OCI-LY1 (cell line): ENCODE measurements around the gene LUC7L2.

ENCODE experiments used
- H2AFZ ChIP-seq: fragments of 200-600 bp; sonication (generic), shearing (Covaris generic); 2 replicates; pipeline ENCODE4 v1.6.0; 2014; ENCODE audit warnings: antibody characterized with exemption, mild to moderate bottlenecking, low read length
- H3F3A ChIP-seq: fragments of 200-600 bp; sonication (generic), shearing (Covaris generic); 2 replicates; pipeline ENCODE4 v1.6.0; 2014; ENCODE audit warnings: mild to moderate bottlenecking, antibody characterized with exemption, low read length, moderate library complexity; ENCODE audit not compliant: insufficient read depth
- H3K27ac ChIP-seq: fragments of 200-600 bp; sonication (generic); 2 replicates; pipeline ENCODE4 v1.5.1; 2014; ENCODE audit warnings: low read length, mixed run types, mild to moderate bottlenecking, low read depth; ENCODE audit not compliant: poor library complexity, severe bottlenecking
- H3K27me3 ChIP-seq: fragments of 200-600 bp; sonication (generic); 2 replicates; pipeline ENCODE4 v1.6.0; 2014; ENCODE audit warnings: antibody characterized with exemption, mild to moderate bottlenecking, low read length, moderate library complexity; ENCODE audit not compliant: insufficient read depth
- H3K36me3 ChIP-seq: fragments of 200-600 bp; sonication (generic); 2 replicates; pipeline ENCODE4 v1.6.1; 2014; ENCODE audit warnings: mild to moderate bottlenecking, antibody characterized with exemption, low read length, moderate library complexity, mixed read lengths; ENCODE audit not compliant: insufficient read depth
- H3K4me1 ChIP-seq: fragments of 200-600 bp; sonication (generic); 2 replicates; pipeline ENCODE4 v1.5.1; 2014; ENCODE audit warnings: mild to moderate bottlenecking, low read length, moderate library complexity; ENCODE audit not compliant: insufficient read depth, severe bottlenecking
- H3K4me2 ChIP-seq: fragments of 200-600 bp; sonication (generic), shearing (Covaris generic); 2 replicates; pipeline ENCODE4 v1.6.1; 2014; ENCODE audit warnings: low read length
- H3K4me3 ChIP-seq: fragments of 200-600 bp; sonication (generic); 2 replicates; pipeline ENCODE4 v1.5.1; 2014; ENCODE audit warnings: low read length, low read depth, mild to moderate bottlenecking, mixed read lengths; ENCODE audit not compliant: poor library complexity, severe bottlenecking
- H3K79me2 ChIP-seq: fragments of 200-600 bp; shearing (Covaris generic); 2 replicates; pipeline ENCODE4 v1.6.1; 2016; ENCODE audit warnings: mixed run types, low read length, mixed read lengths; ENCODE audit not compliant: insufficient read depth
- H3K9ac ChIP-seq: fragments of 200-600 bp; sonication (generic), shearing (Covaris generic); 2 replicates; pipeline ENCODE4 v1.6.1; 2014; ENCODE audit warnings: mild to moderate bottlenecking, low read length, mixed read lengths
- H3K9me2 ChIP-seq: fragments of 200-600 bp; sonication (generic), shearing (Covaris generic); 2 replicates; pipeline ENCODE4 v1.6.1; 2014; ENCODE audit warnings: low read depth, mild to moderate bottlenecking, low read length, mixed read lengths
- H3K9me3 ChIP-seq: fragments of 200-600 bp; shearing (Covaris generic); 2 replicates; pipeline ENCODE4 v1.6.1; 2014; ENCODE audit warnings: low read length, mixed read lengths
- H4K20me1 ChIP-seq: fragments of 200-600 bp; sonication (generic), shearing (Covaris generic); 2 replicates; pipeline ENCODE4 v1.6.0; 2016; ENCODE audit warnings: mild to moderate bottlenecking, low read length; ENCODE audit not compliant: insufficient read depth
- EZH2 ChIP-seq: fragments of 200-600 bp; sonication (generic), shearing (Covaris generic); IDR thresholded peaks from 2 replicates; pipeline ENCODE4 v1.8.0; 2017; ENCODE audit warnings: borderline replicate concordance, mixed run types, mild to moderate bottlenecking, antibody characterized with exemption, low read length, moderate library complexity, mixed read lengths
- TF ChIP-seq, protein P1 (sequence below): fragments of 200-600 bp; sonication (generic), shearing (Covaris generic); IDR thresholded peaks from 2 replicates; pipeline ENCODE4 v1.5.1; 2017; ENCODE audit warnings: mild to moderate bottlenecking, antibody characterized with exemption, low read length, moderate library complexity, mixed read lengths

Gene LUC7L2

DNA sequence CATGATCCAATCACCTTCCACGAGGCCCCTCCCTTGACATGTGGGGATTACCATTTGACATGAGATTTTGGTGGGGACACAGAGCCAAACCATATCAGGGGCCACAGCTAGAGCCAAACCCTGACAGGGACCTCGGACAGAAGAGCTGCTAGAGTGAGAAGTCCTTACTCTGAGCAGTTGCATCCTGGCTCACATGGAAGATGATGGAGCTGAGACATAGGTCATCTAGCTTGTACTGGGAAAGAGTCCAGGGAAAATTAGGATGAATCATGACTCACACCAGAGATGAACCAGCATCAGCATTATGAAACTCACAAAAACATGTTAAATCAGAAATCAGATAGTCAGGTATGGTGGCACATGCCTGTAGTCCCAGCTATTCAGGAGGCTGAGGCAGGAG, 31.3 kb upstream of the LUC7L2 start:
- Histone ChIP-seq H3K36me3 (no peaks in the 10 kb centered on the region), H3K79me2 (no peaks in the 10 kb centered on the region), H3K27me3 (no peaks in the 10 kb centered on the region; the same call in 1 of the 2 replicates), H3F3A (no peaks in the 10 kb centered on the region), H4K20me1 (no peaks in the 10 kb centered on the region), H3K27ac (no peak overlapping the region), H2AFZ (no peak overlapping the region), H3K9ac (no peak overlapping the region), H3K4me2 (no peak overlapping the region), H3K9me2 (no peaks in the 10 kb centered on the region), H3K9me3 (no peaks in the 10 kb centered on the region), H3K4me1 (no peaks in the 10 kb centered on the region), H3K4me3 (no peak overlapping the region)
- TF ChIP-seq, protein P1, sequence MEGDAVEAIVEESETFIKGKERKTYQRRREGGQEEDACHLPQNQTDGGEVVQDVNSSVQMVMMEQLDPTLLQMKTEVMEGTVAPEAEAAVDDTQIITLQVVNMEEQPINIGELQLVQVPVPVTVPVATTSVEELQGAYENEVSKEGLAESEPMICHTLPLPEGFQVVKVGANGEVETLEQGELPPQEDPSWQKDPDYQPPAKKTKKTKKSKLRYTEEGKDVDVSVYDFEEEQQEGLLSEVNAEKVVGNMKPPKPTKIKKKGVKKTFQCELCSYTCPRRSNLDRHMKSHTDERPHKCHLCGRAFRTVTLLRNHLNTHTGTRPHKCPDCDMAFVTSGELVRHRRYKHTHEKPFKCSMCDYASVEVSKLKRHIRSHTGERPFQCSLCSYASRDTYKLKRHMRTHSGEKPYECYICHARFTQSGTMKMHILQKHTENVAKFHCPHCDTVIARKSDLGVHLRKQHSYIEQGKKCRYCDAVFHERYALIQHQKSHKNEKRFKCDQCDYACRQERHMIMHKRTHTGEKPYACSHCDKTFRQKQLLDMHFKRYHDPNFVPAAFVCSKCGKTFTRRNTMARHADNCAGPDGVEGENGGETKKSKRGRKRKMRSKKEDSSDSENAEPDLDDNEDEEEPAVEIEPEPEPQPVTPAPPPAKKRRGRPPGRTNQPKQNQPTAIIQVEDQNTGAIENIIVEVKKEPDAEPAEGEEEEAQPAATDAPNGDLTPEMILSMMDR: no peak
- TF ChIP-seq EZH2: no peak

DNA sequence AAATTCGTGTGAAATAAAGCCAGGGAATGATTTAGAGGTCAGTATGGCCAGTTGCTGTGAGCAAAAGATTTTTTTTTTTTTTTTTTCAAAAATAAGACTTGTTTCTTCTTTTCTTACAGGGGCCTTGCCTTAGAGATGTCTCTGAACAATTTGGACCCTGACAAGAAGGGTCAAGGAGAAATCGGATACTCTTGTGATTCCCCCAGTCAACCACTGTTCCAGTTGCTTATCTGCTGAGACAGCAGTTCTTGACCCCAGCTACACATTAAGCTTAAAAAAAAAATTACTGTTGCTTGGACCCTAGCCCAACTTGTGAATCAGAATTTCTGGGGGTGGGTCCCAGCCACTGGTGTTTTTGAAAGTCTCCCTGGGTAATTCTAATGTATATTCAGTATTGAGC, 30.6 kb upstream of the LUC7L2 start:
- Histone ChIP-seq H3K9me3 (no peaks in the 10 kb centered on the region), H3K4me1 (no peaks in the 10 kb centered on the region), H2AFZ (no peak overlapping the region), H3K27ac (no peak overlapping the region), H3F3A (no peaks in the 10 kb centered on the region), H3K27me3 (no peaks in the 10 kb centered on the region; the same call in 1 of the 2 replicates), H3K9me2 (no peaks in the 10 kb centered on the region), H3K79me2 (no peaks in the 10 kb centered on the region), H3K4me2 (no peak overlapping the region), H4K20me1 (no peaks in the 10 kb centered on the region), H3K4me3 (no peak overlapping the region), H3K36me3 (no peaks in the 10 kb centered on the region), H3K9ac (no peak overlapping the region)
- no peak for TF ChIP-seq EZH2
- TF ChIP-seq, protein P1: no peak

DNA sequence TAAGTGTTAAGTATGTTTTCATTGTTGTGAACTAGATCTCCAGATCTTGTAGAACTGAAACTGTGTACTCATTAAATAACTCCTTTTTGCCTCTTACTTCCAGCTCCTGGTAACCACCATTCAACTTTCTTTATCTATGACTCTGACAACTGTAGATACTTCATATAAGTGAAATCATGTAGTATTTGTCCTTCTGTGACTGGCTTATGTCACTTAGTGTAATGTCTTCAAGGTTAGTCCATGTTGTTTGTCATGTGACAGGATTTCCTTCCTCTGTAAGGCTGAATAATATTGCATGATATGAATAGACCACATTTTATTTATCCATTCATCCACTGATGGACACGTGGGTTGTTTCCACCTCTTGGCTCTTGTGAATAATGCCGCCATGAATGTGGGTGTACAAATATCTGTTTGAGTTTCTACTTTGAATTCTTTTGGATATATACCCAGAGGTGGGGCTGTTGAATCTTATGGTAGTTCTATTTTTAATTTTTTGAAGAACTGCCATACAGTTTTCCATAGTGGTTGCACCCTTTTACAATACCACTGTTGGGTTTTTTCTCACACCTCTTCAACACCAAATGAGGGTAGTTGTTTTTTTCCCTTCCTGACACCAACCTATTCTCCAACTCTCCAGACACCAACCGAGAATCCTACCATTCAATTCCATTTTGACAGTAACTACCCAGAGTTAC, 29.2 kb upstream of the LUC7L2 start:
- no peaks in the 10 kb centered on the region; the same call in 1 of the 2 replicates for H3K27me3 ChIP-seq
- H3K79me2 ChIP-seq: no peaks in the 10 kb centered on the region
- no peak overlapping the region for H3K4me3 ChIP-seq
- no peaks in the 10 kb centered on the region for H3K9me2 ChIP-seq
- H3K9ac ChIP-seq: no peak overlapping the region
- H3K9me3 ChIP-seq: no peaks in the 10 kb centered on the region
- H3K27ac ChIP-seq: no peak overlapping the region
- H2AFZ ChIP-seq: no peak overlapping the region
- TF ChIP-seq, protein P1: no peak
- no peak for TF ChIP-seq EZH2
- no peaks in the 10 kb centered on the region for H3K4me1 ChIP-seq
- H3F3A ChIP-seq: no peaks in the 10 kb centered on the region
- H4K20me1 ChIP-seq: no peaks in the 10 kb centered on the region
- no peaks in the 10 kb centered on the region for H3K36me3 ChIP-seq
- H3K4me2 ChIP-seq: no peak overlapping the region
